Forelimb muscle (tissue), 1 donor: Measurements from ENCODE around the gene CXADR. TPM values are rescaled to one million over a fixed set of nuclear protein-coding genes. Genes with fewer than 3 reads are reported as not detected.

ENCODE experiments used
- DNase-seq: peaks from one replicate; pipeline ENCODE4 v3.0.0-alpha.2; 2013; ENCODE audit warnings: low read depth
- polyA plus RNA-seq: library from polyadenylated mRNA; unstranded; fragments of 120-200 nt; gene quantifications from one replicate; pipeline ENCODE4 v1.2.1, GENCODE V29; 2013; ENCODE audit not compliant: insufficient read length

CXADR gene
- polyA plus RNA-seq, 1 donor, result 0.51 TPM

- DNase-seq, result no peak
Observed at GRCh38 chr21:17540530-17540929, 27.7 kb downstream of the CXADR start.

DNA sequence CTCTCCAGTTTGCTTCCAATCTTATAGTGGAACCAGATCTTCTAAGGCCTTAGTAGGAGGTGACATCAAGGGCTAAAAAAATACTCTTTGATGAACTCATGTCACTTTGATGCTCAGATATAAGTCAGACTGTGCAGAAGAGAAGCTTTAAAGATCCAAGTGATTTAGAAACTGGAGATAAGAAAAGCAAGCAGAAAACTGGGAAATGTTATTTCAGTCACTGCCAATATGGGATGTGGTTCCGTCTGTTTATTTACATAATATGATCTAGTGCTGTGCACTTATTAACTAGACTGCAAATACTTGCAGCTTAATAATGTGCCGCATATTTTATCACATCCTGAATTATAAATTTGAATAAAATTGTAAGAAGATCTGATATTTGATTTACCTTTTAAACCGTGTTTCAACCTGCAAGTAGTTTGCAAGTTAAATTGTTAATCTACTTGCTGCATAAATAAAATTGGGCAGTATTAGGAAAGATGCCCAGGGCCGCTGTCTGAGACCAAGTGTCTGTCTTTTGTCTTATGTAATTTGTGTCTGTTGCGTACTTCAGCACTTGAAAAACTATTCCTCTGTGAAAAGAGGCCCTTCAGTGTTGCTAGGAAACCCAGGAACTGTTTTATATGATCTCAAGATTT lies 29.6 kb downstream of the CXADR start:
- DNase-seq, result no peak

- DNase-seq, result no peak
Observed at GRCh38 chr21:17545007-17545406, 32.2 kb downstream of the CXADR start.

DNA sequence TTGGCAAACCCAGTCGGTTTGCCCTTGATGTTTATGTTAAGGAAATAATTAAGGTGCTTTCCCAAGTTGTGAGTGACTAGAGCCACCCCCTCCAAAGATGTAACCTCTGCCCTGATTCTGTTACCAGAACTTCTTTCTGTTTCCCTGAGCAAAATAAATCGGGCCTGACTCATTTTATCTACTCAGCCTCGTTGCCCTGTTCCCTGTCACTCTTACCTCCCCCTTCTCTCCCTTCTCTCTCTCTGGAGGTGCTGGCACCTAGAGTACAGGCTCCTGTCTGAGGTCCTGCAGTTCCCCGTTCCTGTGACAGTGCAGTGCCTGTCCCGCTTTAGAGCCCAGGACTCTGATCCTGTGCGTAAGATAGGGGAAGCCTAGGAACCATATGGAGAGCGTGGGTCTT lies 35.4 kb downstream of the CXADR start:
- no peak for DNase-seq

- DNase-seq, result no peak
Observed at GRCh38 chr21:17550671-17551308, 37.9 kb downstream of the CXADR start.

DNA sequence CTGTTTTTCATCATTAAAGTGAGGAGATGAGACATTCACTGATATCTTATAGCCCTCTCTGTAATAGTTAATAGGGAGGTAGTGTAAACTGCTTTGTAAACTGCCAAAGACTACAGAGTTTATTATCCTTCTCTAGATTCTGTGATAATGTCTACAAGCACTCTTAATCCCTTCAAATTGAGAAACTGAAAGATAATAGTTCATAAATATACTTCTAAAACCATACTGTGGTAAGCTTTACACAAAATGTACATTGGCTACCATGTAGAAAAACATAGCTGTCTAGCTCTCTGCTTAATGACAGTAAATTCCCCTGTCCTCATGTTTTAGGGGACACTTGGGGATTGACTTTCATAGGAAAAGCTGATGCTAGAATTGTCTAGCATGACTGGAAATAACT lies 39.6 kb downstream of the CXADR start:
- DNase-seq, result no peak

DNA sequence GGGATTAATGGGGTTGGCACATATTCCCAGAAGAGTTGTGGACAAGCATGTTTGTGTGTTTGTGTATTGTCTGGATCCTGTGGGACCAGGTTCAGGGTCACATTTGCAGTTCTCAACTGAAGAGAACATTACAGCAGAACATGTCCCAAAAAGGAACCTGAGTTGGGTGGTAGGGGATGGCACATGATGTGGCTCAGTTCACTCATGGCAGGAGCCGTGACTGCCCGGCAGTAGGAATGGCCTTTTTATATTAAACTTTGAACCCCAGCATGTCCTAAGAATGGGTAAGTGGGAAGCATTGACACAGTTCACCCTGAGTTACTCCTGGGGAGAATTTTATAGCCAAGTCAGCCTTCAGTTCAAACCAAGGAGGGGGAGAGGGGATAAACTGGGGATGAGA lies 41.3 kb downstream of the CXADR start:
- DNase-seq, result no peak

- DNase-seq, result no peak
Observed at GRCh38 chr21:17554679-17555465, 42.0 kb downstream of the CXADR start.

- DNase-seq, result no peak
Observed at GRCh38 chr21:17560377-17561025, 47.7 kb downstream of the CXADR start.

- no peak for DNase-seq
Observed at GRCh38 chr21:17570786-17571185, 57.9 kb downstream of the CXADR start.

GRCh38 chr21:17572431-17572830 lies 59.6 kb downstream of the CXADR start:
- DNase-seq, result no peak

GRCh38 chr21:17575076-17575475 lies 62.2 kb downstream of the CXADR start:
- DNase-seq, result no peak

- no peak for DNase-seq
Observed at GRCh38 chr21:17576080-17576835, 63.4 kb downstream of the CXADR start.

DNA sequence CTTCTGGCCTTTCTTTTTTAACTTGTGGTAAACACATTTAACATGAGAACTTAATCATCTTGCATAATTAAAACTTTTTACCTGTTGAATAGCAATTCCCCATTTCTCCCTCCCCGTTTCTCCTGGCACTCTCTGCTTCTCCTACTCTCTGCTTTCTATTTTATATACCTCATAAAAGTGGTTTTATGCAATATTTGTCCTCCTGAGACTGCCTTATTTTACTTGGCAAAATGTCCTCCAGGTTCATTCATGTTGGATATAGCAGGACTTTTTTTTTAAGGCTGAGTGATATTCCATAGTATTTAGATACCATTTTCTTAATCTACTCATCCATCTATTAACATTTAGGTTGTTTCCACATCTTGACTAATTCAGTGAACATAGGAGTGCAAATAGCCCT lies 64.9 kb downstream of the CXADR start:
- no peak for DNase-seq

DNA sequence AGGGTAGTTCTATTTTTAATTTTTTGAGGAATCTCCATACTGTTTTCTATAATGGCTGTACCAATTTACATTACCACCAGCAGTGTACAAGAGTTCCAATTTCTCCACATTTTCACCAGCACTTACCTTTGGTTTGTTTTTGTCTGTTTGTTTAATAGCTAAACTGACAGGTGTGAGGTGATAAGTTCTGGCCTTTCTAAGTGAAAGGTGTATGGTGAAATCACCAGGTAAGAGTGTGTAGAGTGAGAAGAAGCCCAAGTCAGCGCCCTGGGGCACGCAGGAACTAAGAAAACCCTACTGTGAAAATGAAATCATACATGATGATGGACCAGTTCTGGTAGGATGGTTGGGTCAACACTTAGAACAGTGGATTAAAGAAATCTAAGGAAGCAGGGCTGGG lies 65.3 kb downstream of the CXADR start:
- no peak for DNase-seq

DNA sequence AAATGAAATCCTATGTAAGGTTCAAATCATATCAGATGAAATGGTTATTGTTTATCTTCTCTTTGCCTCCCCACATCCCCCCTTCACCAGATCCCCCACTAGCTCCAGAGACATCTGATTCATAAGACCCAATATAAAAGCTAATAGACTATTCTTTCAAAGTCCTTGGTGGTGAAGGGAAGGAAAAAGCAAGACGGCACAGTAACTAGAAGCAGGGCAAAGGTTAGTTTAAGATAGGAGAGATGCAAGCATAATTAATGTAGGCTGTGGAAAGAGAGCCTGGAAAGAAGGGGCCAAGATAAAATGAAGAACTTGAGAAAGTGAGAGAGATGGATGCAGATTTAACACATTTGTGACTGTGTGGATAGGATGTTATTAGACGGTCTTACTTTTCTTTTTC lies 66.0 kb downstream of the CXADR start:
- no peak for DNase-seq

DNA sequence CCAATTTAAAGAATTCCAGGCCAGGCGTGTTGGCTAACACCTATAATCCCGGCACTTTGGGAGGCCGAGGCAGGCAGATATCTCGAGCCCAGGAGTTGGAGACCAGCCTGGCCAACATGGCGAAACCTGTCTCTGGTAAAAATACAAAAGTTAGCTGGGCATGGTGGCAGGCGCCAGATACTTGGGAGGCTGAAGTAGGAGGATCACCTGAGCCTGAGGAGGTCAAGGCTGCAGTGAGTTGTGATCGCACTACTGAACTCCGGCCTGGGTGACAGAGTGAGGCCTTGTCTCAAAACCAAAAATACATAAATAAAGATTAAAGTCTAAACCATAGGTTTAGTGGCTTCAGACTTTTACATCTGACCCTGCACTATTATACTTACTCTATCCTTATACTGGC lies 67.5 kb downstream of the CXADR start:
- no peak for DNase-seq

GRCh38 chr21:17583898-17584297 lies 71.1 kb downstream of the CXADR start:
- no peak for DNase-seq

DNA sequence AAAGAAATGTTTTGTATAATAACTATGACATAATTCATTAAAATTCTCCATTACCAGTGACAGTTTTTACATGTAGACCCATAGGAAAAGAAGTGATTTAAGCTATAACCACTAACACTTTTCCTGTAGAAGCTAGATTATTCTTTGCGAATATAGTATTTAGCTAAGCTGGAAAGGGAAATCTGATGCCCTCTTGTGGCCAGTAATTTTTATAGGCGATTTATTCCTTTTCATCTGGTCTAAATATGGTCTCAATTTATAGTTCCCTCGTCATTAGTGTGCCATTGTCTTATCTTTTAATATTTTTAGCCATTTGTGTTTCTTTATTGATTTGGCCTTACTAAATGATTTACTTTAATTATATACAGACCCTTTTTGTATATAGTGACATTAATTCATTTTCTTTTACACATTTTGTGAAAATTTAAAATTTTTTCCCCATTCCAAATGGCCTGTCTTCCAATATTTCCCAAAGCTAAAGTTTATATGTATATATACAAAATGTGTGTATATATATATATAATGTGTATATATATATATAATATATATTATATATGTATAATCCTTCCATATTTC lies 73.1 kb downstream of the CXADR start:
- peak; percentile 40 for DNase-seq

GRCh38 chr21:17590430-17590829 lies 77.6 kb downstream of the CXADR start:
- no peak for DNase-seq

DNA sequence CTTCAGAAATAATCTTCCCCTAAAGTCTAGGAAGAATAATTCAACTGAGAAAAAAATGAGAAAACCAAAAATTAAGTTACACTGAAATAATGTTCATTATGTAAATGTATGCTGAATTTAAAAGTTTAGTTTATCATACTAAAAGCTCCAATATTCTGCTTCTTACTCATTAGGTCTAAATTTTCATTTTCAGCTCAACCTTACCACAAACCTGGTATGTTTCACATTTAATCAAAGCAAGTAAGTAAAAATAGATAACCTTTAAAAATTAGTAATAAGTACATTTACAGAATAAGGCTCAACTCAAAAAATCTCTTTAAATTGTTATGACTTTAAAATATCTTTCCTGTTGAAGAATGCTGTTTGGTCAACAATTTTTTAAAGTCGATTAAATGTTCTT lies 84.8 kb downstream of the CXADR start:
- DNase-seq, result no peak
